ENCODE data around the gene PAIP2.
"Not testable (repeated sequence)": the region's sequence is repeated elsewhere in the genome, so short reads cannot be mapped to it uniquely, and the experiment has no call there.

The PAIP2 gene

DNA sequence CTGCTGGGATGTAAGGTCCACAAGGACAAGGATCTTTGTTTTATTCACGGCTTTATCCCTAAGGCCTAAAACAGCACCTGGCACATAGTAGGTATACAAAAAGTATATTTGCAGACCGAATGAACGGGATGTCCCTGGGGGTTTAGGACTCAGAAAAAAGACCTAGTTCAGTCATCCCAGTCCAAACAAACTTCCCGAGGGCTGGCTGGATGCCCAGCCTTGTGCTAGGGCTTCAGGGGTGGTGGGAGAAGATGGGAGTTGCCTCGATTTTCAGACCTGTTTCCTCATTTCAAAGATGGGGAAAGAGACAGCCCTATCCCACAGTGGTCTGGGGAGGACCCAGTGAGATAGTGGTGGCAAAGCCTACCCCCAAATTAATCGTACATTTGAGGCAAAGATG lies 56.3 kb downstream of the PAIP2 start:
- Histone ChIP-seq H3K27me3 (no peaks in the 10 kb centered on the region), H3K4me3 (no peak overlapping the region), H3K9ac (no peak overlapping the region), H3K9me3 (no peaks in the 10 kb centered on the region), H3K27ac (no peak overlapping the region), H3K36me3 (peaks cover 36% of the 10 kb centered on the region), H3K4me1 (peaks cover 59% of the 10 kb centered on the region), H3K4me2 (peak overlapping the region; percentile 0; the same call in 1 of the 2 replicates), H4K20me1 (peaks cover 29% of the 10 kb centered on the region)
- no peak for TF ChIP-seq Cebpa-rat (IDR thresholded peaks at IDR 0.05)

DNA sequence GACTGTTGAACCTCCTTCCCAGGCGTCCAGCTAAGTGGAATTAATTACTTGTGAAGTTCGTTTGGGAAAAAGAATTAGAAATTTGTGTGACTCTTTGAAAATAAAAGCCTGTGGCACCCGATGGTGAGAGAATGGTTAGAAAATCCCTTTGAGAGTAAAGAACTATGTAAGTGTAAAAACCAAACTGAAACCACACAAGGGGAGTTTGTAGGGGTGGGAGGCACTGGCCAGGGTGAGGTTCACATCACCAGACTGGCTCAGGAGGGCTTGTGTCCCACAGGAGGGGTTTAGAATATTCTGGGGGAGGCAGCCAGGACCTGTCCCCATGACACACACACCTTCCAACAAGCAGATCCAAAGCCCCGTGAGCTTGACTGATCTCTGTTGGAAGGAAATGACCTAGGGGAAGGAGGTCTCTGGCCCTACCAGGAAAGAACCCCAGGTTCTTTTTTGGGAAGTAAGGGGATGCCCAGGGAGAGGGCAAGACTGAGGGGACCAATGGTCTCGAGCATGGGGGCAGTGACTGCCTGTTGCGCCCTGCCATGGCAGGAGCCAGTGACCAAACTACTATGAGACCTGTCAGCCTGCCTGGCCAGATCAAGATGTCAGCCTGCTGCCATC lies 58.0 kb downstream of the PAIP2 start:
- H3K27ac ChIP-seq: no peak overlapping the region
- no peak for TF ChIP-seq Cebpa-rat (IDR thresholded peaks at IDR 0.05)
- H3K9ac ChIP-seq: no peak overlapping the region
- H3K4me1 ChIP-seq: peaks cover 68% of the 10 kb centered on the region
- H3K36me3 ChIP-seq: peaks cover 35% of the 10 kb centered on the region
- peaks cover 26% of the 10 kb centered on the region for H4K20me1 ChIP-seq
- no peaks in the 10 kb centered on the region for H3K9me3 ChIP-seq
- H3K4me3 ChIP-seq: no peak overlapping the region
- H3K4me2 ChIP-seq: peak overlapping the region; percentile 8; the same call in 1 of the 2 replicates
- H3K27me3 ChIP-seq: no peaks in the 10 kb centered on the region

DNA sequence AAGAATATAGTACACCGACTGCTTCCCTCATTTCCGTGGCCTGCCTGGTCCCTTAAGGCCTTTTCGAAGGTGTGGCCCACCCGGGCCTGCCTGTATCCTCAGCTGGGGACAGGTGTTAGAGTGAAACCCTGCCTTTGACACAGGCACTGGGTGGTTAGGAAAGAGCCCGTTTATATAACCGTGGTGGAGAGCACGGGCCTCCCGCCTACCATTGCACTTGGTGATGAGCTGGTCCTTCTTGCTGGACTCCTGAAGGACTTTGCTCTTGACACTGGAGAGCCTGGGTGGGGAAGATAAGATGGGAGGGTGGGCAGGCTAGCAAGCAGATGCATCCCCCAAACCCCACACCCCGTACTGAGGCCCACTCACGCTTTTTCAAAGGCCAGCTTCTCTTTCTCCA lies 59.9 kb downstream of the PAIP2 start:
- peaks cover 16% of the 10 kb centered on the region for H3K36me3 ChIP-seq
- peaks cover 6% of the 10 kb centered on the region for H4K20me1 ChIP-seq
- peaks cover 68% of the 10 kb centered on the region for H3K4me1 ChIP-seq
- H3K27me3 ChIP-seq: no peaks in the 10 kb centered on the region
- no peaks in the 10 kb centered on the region for H3K9me3 ChIP-seq
- TF ChIP-seq Cebpa-rat (IDR thresholded peaks at IDR 0.05): no peak
- H3K4me2 ChIP-seq: no peak overlapping the region
- H3K9ac ChIP-seq: no peak overlapping the region
- no peak overlapping the region for H3K27ac ChIP-seq
- no peak overlapping the region for H3K4me3 ChIP-seq

DNA sequence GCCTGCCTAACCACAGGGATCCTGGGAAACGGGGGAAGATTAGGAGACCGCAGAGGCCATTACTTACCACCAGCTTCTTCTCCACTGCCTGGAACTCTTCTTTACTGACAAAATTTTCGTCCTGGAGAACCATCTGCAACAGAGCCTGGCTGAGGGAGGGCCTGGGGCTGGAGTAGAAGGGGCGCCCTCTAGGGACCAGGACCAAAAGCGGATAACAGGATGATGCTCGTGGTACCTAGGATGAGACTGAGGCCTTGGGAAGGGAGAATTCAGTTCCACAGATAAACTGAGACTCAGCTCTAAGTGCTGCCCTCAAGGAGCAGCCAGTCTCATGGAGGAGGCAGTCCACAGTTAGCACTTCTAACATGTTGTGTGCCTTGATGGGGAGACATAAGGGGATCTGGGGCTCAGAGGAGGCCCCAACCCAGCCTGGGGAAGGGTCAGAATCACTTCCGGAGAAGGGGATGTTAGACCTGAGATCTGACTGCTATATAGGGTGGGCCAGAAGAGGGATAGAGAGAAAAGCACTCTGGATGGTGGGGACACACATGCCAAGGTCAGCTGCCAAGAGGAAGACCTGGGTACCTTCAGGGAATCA lies 61.0 kb downstream of the PAIP2 start:
- Histone ChIP-seq H3K4me3 (no peak overlapping the region), H3K9ac (peak overlapping the region; percentile 75; the same call in 1 of the 2 replicates), H3K36me3 (peaks cover 7% of the 10 kb centered on the region; the same call in 1 of the 2 replicates), H3K4me2 (peak overlapping the region; percentile 89), H3K4me1 (peaks cover 69% of the 10 kb centered on the region), H3K27ac (peak overlapping the region; percentile 81; the same call in 1 of the 2 replicates), H3K27me3 (no peaks in the 10 kb centered on the region), H4K20me1 (no peaks in the 10 kb centered on the region), H3K9me3 (no peaks in the 10 kb centered on the region)
- TF ChIP-seq Cebpa-rat (IDR thresholded peaks at IDR 0.05): no peak

DNA sequence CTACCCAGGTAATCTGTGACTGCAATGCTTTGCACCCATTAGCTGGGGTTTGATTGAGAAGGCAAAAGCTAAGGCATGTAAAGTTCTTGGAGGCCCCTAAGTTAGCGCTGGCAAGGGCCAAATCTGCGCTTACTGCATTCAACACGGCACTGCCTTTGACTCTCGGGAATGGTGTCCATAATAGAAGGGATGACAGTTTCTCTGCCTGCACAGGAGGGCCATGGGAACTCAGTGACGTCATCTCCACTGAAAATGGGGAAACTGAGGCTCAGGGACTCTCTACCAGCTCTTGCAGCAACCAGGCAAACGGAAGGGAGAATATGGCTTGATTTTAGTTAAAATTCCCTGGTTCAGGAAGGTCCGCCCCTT lies 61.7 kb downstream of the PAIP2 start:
- Histone ChIP-seq H3K4me3 (peak overlapping the region; percentile 64), H3K9me3 (no peaks in the 10 kb centered on the region), H3K27me3 (no peaks in the 10 kb centered on the region), H3K36me3 (peaks cover 7% of the 10 kb centered on the region; the same call in 1 of the 2 replicates), H3K4me1 (peaks cover 69% of the 10 kb centered on the region), H4K20me1 (no peaks in the 10 kb centered on the region), H3K4me2 (peak overlapping the region; percentile 89), H3K27ac (peak overlapping the region; percentile 81), H3K9ac (peak overlapping the region; percentile 75)
- no peak for TF ChIP-seq Cebpa-rat (IDR thresholded peaks at IDR 0.05)

DNA sequence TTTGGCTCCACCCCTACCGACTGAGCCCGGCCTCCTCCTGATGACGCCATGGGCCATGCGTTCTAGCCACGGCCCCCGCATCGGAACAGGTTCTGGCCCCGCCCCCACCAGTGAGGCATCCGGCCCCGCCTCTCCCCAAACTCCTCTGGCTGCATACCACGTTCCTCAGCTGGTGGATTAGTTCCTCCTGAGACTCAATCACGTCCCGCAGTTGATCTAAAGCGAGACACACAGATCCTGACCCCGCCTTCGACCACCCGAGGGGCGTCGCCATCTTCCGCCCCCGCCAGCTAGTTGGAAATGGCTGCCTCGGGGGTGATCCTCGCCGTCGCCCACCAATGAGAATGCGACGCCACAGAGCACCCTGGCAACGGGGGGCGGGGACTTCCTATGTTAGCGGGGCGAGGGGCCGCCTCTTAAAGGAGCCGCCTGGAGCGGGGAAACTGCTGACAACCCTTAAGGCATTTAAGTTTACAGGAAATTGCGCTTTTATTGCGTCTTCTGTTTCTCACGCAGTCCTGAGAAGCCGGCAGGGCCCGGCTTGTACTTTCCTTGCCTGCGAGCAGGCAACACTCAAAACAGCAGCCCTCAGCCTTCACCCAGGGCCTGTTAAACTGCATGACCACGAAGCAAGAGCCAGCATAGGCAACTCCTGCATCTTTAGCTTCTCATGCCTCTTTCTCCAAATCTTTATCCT lies 62.3 kb downstream of the PAIP2 start, which contains the start of gene SPATA24:
Gene SPATA24 (minus strand): TSS at position 303 of the 697 bp plus-strand sequence. CDS start 29 bp downstream, at position 274.
- H3K36me3 ChIP-seq: peaks cover 7% of the 10 kb centered on the region; the same call in 1 of the 2 replicates
- H3K4me1 ChIP-seq: peaks cover 71% of the 10 kb centered on the region
- no peaks in the 10 kb centered on the region for H3K9me3 ChIP-seq
- no peaks in the 10 kb centered on the region for H3K27me3 ChIP-seq
- peak within 1 kb of the TSS; percentile 89 for H3K4me2 ChIP-seq
- TF ChIP-seq Cebpa-rat (IDR thresholded peaks at IDR 0.05): no peak
- no peaks in the 10 kb centered on the region for H4K20me1 ChIP-seq
- H3K4me3 ChIP-seq: peak within 1 kb of the TSS; percentile 64
- H3K27ac ChIP-seq: peak within 1 kb of the TSS; percentile 81
- peak within 1 kb of the TSS; percentile 75 for H3K9ac ChIP-seq

DNA sequence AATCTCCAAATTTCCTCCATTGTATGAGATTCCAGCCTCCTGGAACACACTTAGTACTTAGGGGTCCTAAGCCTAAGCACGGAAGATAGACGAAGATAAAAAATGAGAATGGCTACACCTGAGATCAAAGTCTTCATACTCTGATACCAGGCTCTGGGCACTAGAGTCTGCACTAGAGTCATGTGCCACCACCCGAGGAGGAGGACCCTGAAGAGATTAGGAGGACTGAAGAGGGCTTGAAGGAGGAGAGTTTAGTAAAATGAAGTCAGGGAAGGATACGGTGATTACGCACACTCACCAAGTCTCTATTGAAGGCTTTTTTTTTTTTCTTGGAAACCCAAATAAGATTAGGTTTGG lies 62.8 kb downstream of the PAIP2 start:
- H3K9me3 ChIP-seq: no peaks in the 10 kb centered on the region
- H3K4me1 ChIP-seq: peaks cover 69% of the 10 kb centered on the region
- TF ChIP-seq Cebpa-rat (IDR thresholded peaks at IDR 0.05): no peak
- peak overlapping the region; percentile 75 for H3K9ac ChIP-seq
- H3K36me3 ChIP-seq: peaks cover 7% of the 10 kb centered on the region; the same call in 1 of the 2 replicates
- peak overlapping the region; percentile 89 for H3K4me2 ChIP-seq
- H3K27ac ChIP-seq: peak overlapping the region; percentile 81
- peak overlapping the region; percentile 64 for H3K4me3 ChIP-seq
- no peaks in the 10 kb centered on the region for H4K20me1 ChIP-seq
- H3K27me3 ChIP-seq: no peaks in the 10 kb centered on the region

DNA sequence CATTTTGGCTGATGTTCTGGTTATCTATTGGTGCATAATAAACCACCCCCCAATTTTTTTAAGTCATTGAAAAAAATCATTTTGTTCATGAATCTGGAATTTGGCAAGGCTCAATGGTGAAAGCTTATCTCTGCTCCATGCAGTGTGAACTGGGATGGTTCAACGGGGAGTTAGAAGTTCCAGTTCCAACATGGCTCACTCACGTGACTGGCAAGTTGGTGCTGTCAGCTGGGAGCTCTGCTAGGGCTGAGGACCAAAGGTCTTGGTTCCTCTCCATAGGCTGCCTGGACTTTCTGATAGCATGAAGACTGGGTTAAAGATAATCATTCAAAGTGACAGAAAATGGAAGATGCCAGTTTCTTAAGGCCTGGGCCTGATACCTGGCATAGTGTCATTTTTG lies 65.3 kb downstream of the PAIP2 start:
- no peaks in the 10 kb centered on the region for H3K36me3 ChIP-seq
- no peaks in the 10 kb centered on the region for H3K27me3 ChIP-seq
- no peak overlapping the region for H3K27ac ChIP-seq
- TF ChIP-seq Cebpa-rat (IDR thresholded peaks at IDR 0.05): no peak
- peaks cover 76% of the 10 kb centered on the region for H3K4me1 ChIP-seq
- no peaks in the 10 kb centered on the region for H4K20me1 ChIP-seq
- H3K4me3 ChIP-seq: no peak overlapping the region
- H3K4me2 ChIP-seq: no peak overlapping the region; the same call in 1 of the 2 replicates
- H3K9me3 ChIP-seq: no peaks in the 10 kb centered on the region
- no peak overlapping the region for H3K9ac ChIP-seq

DNA sequence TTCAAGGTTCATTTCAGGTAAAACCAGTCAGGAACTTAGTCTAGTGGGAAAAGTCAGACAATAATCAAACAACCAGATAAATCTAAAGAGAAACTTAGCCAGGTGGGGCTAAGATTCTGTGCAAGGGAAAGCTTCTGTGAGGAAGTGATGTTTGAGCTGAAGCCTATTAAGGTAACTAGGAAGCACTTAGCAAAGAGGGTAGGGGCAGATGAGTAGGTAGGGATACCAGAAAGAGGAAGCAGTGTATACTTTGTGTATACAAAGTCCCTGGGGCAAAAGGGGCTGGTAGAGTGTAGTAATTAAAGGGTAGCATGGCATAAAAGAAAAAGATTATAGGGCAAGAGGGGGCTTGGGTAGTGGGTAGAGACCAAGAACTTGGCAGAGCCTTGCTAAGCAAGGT lies 65.9 kb downstream of the PAIP2 start:
- Histone ChIP-seq H4K20me1 (no peaks in the 10 kb centered on the region), H3K27me3 (no peaks in the 10 kb centered on the region), H3K36me3 (0 out of 2 replicates have a peak, but pooled peaks cover 1% of the 10 kb centered on the region), H3K9ac (no peak overlapping the region), H3K4me1 (peaks cover 74% of the 10 kb centered on the region), H3K9me3 (no peaks in the 10 kb centered on the region), H3K4me2 (peak overlapping the region; percentile 47), H3K4me3 (no peak overlapping the region), H3K27ac (no peak overlapping the region)
- no peak for TF ChIP-seq Cebpa-rat (IDR thresholded peaks at IDR 0.05)

DNA sequence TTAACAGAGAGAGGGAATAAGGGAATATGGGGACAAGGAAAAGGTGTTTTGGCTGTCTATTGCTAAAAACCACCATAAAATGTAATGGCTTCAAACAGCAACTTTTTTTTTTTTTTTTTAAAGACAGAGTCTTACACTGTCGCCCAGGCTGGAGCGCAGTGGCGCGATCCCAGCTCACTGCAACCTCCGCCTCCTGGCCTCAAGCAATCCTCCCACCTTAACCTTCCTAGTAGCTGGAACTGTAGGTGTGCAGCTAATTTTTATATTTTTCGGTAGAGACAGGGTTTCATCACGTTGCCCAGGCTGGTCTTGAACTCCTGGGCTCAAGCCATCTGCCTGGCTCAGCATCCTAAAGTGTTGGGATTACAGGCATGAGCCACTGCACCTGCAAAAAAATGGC lies 66.5 kb downstream of the PAIP2 start:
- Histone ChIP-seq H3K4me3 (no peak overlapping the region), H4K20me1 (no peaks in the 10 kb centered on the region), H3K27ac (no peak overlapping the region), H3K27me3 (no peaks in the 10 kb centered on the region), H3K4me2 (peak overlapping the region; percentile 47; the same call in 1 of the 2 replicates), H3K36me3 (0 out of 2 replicates have a peak, but pooled peaks cover 6% of the 10 kb centered on the region), H3K4me1 (peaks cover 68% of the 10 kb centered on the region), H3K9ac (no peak overlapping the region), H3K9me3 (no peaks in the 10 kb centered on the region)
- TF ChIP-seq Cebpa-rat (IDR thresholded peaks at IDR 0.05): no peak

DNA sequence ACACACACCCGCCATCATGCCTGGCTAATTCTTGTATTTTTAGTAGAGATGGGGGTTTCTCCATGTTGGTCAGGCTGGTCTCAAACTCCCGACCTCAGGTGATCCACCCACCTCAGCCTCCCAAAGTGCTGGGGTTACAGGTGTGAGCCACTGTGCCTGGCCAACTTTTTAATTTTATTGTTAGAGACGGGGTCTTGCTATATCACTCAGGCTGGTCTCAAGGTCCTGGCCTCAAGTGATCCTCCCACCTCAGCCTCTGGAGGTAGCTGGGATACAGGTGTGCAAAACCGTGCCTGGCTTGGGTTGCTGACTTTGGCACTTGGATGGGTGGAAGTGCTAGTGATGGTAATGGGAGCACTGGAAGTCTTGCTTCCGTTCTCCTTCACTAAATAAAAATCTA lies 67.5 kb downstream of the PAIP2 start:
- H3K9me3 ChIP-seq, H3K4me3 ChIP-seq, H3K27ac ChIP-seq, H3K27me3 ChIP-seq, H4K20me1 ChIP-seq, H3K4me2 ChIP-seq, H3K9ac ChIP-seq: not testable (repeated sequence)
- Histone ChIP-seq H3K4me1 (peaks cover 73% of the 10 kb centered on the region), H3K36me3 (0 out of 2 replicates have a peak, but pooled peaks cover 13% of the 10 kb centered on the region)

Measured in BLaER1 (cell line).